ENCODE data around the gene FLNB. TPM values are rescaled to one million over a fixed set of nuclear protein-coding genes. Genes with fewer than 3 reads are reported as not detected.

Gene FLNB
- total and polyA plus RNA-seq, 2 of the 13 experiments (the other 11 are each of a cell fraction or from before 2014, with no cell fraction given): 106 to 130 TPM

DNA sequence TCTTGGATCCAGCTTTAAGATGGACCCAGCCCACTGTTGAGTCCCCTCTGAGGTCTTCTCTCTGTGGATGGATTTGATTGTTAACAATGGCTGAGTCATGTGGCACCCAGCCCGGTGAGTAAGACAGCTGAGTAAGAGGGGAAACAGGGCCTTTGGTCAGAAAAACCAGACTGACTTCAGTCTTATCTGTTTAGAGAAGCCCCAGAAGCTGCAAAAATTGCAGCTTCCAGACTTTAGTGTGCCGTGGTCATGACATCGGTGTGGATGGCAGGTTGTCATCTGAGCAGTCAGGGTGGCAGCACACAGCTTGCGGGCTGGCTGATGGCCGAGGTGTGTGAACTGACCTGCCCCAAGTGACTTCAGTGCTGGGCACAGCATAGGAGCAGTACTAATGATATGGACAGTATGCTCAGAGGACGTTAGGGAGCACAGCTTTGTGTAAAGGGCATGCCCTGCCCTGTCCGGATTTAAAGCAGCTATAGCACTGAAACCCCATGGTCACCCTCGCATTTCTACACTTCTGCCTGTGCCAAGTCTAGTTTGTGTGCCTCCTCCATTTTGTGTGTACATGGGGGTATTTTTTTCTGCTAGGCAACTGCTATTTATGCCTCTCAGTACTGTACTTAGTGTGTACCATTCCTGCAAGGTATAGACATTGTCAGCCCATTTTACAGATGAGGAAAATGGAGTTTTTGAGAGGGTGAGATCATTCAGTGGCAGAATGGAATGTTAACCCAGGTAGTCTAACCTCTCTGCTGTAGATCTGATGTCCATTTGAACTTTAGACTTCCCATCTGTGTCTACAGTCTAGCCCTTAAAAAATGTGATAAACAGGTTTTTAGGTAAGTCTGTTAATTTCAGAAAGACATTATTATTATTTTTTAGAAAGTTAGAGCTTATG lies 44.4 kb downstream of the FLNB start (continued):
- TF ChIP-seq ZBTB21 (CRISPR knock-in tag; IDR thresholded peaks at IDR 0.05): no peak
- TF ChIP-seq AKAP8 (CRISPR knock-in tag; IDR thresholded peaks at IDR 0.05): no peak
- TF ChIP-seq BORCS8-MEF2B (CRISPR knock-in tag; IDR thresholded peaks at IDR 0.05): no peak
- no peak for TF ChIP-seq GPN1 (CRISPR knock-in tag; IDR thresholded peaks at IDR 0.05; ENCODE audit: borderline replicate concordance)
- TF ChIP-seq PHF8 (CRISPR knock-in tag; IDR thresholded peaks at IDR 0.05): no peak
- no peak for TF ChIP-seq ELF1 (CRISPR knock-in tag; IDR thresholded peaks at IDR 0.05)
- TF ChIP-seq NFE2 (CRISPR knock-in tag; IDR thresholded peaks at IDR 0.05): no peak
- TF ChIP-seq RBM22 (optimal IDR thresholded peaks at IDR 0.05; ENCODE audit: low read length): no peak
- no peak for TF ChIP-seq HMG20B (CRISPR knock-in tag; conservative IDR thresholded peaks at IDR 0.05)
- no peak for TF ChIP-seq SMAD9 (CRISPR knock-in tag; IDR thresholded peaks at IDR 0.05)
- TF ChIP-seq MAFK (conservative IDR thresholded peaks at IDR 0.05 in 1 of 2, IDR thresholded peaks at IDR 0.05 in 1 of 2; ENCODE audit: low read length in 2 of 2): peak; percentile 10 to 29; a peak in 1 of 4 replicates
- TF ChIP-seq FOXK1 (CRISPR knock-in tag; IDR thresholded peaks at IDR 0.05; ENCODE audit: borderline replicate concordance, low read depth): no peak
- TF ChIP-seq RORA (CRISPR knock-in tag; IDR thresholded peaks at IDR 0.05): no peak
- TF ChIP-seq GLMP (CRISPR knock-in tag; IDR thresholded peaks at IDR 0.05; ENCODE audit: borderline replicate concordance): no peak
- TF ChIP-seq, protein P1, sequence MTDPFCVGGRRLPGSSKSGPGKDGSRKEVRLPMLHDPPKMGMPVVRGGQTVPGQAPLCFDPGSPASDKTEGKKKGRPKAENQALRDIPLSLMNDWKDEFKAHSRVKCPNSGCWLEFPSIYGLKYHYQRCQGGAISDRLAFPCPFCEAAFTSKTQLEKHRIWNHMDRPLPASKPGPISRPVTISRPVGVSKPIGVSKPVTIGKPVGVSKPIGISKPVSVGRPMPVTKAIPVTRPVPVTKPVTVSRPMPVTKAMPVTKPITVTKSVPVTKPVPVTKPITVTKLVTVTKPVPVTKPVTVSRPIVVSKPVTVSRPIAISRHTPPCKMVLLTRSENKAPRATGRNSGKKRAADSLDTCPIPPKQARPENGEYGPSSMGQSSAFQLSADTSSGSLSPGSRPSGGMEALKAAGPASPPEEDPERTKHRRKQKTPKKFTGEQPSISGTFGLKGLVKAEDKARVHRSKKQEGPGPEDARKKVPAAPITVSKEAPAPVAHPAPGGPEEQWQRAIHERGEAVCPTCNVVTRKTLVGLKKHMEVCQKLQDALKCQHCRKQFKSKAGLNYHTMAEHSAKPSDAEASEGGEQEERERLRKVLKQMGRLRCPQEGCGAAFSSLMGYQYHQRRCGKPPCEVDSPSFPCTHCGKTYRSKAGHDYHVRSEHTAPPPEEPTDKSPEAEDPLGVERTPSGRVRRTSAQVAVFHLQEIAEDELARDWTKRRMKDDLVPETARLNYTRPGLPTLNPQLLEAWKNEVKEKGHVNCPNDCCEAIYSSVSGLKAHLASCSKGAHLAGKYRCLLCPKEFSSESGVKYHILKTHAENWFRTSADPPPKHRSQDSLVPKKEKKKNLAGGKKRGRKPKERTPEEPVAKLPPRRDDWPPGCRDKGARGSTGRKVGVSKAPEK (CRISPR knock-in tag; IDR thresholded peaks at IDR 0.05; ENCODE audit: borderline replicate concordance): no peak
- no peak for TF ChIP-seq ATF5 (CRISPR knock-in tag; IDR thresholded peaks at IDR 0.05; ENCODE audit: low read depth)
- TF ChIP-seq FOXC1 (CRISPR knock-in tag; IDR thresholded peaks at IDR 0.05; ENCODE audit: borderline replicate concordance): no peak
- TF ChIP-seq ZNF687 (CRISPR knock-in tag; IDR thresholded peaks at IDR 0.05): peak; percentile 82
- TF ChIP-seq ZNF766 (CRISPR knock-in tag; IDR thresholded peaks at IDR 0.05; ENCODE audit: borderline replicate concordance): no peak
- TF ChIP-seq ZNF501 (CRISPR knock-in tag; IDR thresholded peaks at IDR 0.05): peak; percentile 48
- TF ChIP-seq SP5 (CRISPR knock-in tag; IDR thresholded peaks at IDR 0.05; ENCODE audit: borderline replicate concordance, low read depth): no peak
